Stimulated activated CD8-positive, alpha-beta memory T cell treated with anti-CD3 and anti-CD28 coated beads, Interleukin-4, amount 100 ng/mL, for 24 hours (primary cell): Measurements from ENCODE around the gene MOB1B.

Source experiments
- DNase-seq: peaks from one replicate; pipeline ENCODE4 v3.0.0-alpha.2; 2020; ENCODE audit warnings: low read depth

The MOB1B gene

DNA sequence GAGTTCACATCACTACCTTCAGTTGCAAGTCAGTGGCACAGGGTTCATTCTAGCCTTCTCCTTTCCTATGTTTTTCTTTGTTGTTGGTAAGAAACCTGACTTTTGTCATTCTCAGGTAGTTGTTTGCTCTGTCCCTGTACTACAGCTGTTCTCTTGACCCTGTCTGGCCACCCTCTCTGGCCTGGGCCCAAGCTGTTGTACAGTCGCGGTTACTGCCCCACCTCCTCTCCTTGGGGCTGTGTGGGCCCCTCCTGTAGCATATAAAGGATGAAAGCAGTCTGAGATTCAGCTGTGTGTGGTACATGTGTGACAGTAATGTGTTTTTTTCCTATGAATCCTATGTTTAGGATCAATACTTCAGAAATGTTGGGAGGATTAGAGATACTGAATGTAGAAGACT, 12.5 kb downstream of the MOB1B start:
- DNase-seq, result no peak

DNA sequence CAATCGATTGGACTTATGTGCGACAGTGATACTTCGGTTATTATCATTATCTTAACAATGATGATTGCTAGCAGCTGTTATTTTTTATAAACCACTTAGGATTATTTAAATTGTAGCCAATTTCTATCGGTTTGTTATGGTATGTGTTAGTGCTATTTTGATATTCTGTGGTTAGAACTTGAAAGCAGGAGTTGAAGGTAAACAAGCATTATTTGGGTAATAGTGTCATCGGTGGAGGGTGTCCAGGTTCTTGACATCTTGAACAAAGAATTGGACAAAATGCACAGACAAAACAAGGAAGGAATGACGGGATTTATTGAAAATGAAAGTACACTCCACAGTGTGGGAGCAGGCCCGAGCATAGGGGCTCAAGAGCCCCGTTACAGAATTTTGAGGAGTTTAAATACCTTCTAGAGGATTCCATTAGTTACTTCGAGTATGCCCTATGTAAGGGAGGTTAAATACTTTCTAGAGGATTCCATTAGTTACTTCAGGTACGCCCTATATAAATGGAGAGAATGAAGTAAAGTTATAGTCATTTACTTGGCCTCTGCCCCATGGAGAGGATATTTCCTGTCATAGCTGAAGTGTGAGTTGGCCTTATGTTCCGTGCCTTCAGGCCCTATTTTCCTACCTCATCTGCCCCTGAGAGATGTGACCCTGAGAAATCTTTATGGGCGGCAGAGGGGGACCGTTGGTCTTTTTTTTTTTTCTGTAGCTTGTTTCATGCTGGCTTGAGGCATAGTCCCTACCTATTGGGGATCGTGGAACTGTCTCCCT, 13.1 kb downstream of the MOB1B start:
- DNase-seq, result no peak

DNA sequence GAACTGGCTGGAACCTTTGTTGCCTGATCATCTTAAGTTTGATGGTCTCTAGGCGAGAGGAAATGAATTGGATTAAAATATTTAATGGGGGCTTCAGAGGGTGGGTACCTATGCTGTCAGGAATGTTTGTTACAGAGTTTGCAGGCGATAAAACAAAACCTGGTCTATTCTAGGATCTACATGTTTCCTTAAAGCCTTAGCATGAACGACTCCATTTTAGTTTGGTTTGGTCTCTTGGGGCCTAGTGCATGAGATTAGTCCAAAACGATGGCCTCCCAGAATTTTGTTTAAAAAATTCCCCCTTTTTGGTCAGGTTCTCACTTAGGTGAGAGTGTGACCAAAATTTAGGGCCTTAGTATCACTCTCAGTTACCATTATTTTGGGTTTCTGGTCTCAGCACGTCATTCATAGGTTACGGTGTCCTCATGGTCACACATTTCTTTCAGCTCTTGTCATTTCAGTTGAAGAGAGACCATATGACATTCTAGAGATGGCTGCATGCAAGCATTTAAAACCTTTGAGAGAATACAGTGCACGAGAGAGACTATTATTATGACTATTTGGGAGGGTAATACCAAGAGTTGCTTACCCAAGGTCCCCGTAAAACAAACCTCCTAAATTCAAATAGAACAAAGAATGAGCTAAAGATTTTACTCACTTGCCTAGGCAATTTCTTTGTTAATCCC, 13.8 kb downstream of the MOB1B start:
- DNase-seq, result no peak

DNA sequence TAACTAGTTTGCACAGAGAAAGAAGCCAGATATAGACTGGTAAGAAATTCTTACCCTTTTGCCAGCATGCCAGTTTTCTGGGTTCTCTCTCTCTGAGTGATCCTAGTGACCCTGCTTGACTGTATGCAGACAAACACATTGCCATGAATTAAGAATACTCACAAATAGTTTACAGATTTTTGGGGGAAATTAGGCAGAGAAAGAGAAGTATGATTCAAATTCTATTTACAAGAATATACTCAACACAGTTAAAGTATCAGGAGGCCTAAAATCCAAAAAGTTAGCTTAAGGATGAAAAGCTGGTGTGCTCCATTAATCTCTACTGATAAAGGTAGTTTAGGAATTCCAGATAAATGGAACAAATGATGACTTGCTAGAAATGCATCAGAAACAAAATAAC, 18.4 kb downstream of the MOB1B start:
- no peak for DNase-seq

DNA sequence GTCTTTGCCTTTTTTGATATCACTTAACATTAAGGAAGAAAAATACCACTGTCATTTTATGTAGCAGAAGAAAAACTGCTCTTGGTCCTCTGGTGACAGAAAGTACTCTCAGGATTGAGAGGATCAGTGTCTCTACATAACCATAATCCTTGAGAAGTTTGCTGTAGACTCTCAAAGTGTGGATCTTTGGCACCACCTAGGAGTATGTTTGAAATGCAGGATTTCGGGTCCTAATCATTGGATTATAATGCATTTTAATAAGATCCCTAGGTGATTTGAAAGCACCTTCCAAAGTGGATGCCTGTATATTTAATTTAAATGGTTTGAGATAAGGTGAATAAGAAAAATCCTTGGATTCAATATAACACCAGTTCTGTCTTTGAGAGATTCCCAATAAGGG, 23.2 kb downstream of the MOB1B start:
- no peak for DNase-seq

DNA sequence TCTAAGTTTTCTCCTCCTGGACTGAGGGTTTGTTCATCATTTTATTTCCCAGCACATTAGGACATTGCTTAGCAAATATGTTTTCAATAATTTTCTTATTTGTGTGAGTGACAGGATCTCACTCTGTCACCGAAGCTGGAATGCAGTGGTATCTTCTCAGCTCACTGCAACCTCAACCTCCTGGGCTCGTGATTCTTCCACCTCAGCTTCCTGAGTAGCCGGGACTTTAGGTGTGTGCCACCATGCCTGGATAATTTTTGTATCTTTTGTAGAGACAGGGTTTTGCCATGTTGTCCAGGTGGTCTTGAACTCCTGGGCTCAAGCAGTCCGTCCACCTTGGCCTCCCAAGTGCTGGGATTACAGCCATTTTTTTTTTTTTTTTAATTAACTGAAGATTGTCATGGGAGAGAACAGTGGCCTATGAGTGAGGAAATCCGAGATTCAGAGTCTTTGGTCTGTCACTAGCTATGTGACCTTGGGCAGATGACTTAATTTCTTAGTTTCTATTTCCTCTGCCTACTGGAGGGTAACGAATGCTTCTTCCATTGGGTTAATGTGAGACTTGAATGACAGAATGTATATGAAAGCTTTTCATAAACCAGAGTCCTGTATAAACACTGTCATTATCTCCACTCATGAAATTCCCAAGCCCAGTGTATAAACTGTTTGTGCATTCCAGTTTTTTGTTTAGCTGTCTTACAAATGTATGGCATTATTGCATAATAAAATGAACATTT, 23.9 kb downstream of the MOB1B start:
- DNase-seq, result no peak

DNA sequence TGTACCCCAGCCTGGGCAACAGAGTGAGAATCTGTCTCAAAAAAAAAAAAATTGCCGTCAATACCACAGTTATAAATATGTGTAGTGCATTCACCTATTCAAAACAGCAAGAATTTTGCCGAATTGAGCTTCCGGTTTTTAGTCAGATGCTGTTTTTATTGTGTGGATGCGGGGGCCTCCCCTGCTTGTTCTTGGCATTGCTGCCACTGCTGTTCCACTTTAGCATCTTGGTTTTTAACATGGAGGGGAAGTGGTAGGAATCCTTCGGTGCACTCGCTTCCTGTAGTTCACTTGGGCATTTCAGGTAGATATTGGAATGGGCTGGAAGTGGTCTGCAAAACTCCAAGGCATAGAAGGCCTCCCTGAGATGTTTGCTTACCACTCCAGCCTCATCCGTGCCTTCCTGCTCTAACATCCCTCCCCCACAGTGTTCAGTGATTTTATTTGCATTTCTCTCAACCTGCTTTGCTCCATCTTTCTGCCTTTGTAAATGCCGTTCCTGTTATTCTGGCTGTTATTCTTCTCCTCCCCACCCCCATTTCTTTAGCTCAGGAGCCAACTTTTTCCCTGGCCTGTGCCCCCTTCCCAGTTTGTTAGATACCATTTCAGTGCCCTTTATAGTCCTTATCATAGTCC, 25.5 kb downstream of the MOB1B start:
- DNase-seq, result no peak

DNA sequence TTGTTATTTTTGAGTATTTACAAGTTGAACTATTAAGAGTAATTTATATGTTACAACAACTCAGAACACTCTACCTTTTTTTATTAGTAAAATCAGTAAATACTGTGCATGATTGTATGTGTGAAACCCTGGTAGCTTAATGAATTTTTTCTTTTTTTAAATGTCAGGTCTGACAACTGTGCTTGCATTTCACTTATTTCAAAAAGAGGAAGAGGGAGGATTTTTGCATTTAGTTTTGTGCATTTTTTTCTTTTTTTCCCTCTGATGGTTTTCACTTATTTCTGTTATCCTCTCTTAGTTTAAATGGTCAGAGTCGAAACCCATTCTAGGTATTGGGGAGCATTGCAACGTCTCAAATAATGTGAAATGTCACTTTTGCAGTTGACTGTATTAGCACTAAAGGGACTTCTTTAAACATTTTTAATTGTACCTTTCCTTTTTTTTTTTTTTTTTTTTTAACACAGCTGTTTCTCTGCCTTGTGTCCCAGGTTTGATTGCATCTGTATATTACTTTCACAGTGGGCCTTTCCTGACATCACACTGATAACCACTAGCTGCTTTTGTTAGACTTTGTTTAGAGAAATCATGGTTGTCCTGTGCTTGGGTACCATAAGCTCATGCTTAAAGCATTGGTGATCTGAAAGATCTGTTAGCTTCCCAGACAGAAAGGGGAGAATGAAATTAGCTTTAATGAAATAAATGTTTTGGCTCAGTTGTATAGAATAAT, 28.5 kb downstream of the MOB1B start:
- DNase-seq, result no peak

DNA sequence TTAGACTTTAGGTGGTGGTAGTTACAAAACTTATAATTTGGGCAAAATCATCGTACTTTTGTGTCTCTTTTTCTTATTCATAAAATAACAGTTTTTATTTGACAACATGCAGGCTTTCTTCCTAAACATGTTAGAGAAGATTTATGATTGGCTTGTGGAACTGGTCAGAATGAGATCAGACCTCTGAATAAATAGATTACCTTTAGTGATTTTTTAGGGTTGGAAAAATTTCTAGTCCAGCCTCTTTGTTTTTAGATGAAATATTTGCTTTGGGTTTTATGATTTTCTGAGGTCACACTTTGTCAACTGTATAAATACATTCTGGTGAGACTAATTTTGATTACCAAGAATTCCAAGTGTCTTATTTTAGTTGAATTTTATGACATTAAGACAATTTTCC, 29.2 kb downstream of the MOB1B start:
- no peak for DNase-seq

DNA sequence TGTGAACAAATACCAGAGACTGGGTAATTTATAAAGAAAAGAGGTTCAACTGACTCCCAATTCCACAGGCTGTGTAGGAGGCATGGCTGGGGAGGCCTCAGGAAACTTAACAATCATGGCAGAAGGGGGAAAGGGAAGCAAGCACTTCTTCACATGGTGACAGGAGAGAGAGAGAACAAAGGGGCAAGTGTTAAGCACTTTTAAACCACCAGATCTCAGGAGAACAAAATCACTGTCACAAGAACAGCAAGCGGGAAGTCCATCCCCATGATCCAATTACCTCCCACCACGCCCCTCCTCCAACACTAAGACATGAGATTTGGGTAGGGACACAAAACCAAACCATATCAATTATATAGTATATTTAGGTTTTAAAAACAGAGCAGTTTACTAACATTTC, 30.8 kb downstream of the MOB1B start:
- DNase-seq, result no peak

DNA sequence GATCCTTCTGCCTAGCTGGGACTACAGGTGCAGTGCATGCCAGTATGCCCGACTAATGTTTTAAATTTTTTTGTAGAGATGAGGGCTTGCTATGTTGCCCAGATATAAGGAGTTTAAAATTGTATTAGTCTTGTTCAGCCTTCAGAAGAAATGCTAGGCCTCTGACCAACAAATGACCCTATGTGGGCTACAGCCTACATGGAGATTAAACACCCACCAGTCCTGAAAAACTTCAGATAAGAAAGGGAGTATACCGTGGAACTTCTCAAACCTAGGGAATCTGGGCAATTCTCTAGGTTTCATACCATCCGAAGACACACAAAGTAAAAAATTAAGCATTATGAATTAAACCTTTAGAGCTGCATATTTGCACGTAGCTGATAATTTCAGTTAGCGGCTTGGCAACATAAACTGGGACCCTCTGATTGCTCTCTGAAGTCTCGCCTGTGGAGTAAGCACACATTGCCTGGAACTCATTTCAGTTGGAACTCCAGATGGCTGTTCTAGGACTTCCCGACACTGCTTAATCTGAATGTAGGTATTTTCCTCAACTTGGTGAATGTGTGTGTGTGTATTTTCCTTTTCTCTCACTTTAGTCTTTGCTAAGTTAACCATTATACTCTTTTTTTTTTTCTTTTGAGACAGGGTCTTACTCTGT, 33.0 kb downstream of the MOB1B start:
- DNase-seq, result no peak

DNA sequence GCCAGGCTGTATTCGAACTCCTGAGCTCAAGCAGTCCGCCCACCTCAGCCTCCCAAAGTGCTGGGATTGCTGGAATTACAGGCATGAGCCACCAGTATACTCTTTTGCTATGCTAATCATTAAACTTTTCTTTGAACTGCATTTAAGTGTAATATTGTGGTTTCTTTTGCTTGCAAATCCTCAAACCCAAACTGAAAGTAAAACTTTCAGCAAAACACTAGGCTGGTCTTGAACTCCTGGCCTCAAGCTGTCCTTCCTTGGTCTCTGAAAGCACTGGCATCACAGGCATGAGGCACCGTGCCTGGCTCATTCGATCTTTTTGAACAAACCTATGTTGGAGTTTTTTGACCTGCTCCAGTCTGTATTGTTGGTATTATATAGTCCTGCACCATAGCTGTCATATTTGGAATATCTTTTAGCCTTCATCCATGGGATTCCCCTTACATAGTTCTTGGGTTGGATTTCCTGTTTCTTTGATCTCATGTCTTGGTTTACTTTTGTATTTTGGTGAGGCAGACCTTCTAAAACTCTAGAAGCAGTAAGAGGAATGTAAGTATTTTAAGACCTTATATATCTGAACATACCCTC, 34.1 kb downstream of the MOB1B start:
- DNase-seq, result no peak

DNA sequence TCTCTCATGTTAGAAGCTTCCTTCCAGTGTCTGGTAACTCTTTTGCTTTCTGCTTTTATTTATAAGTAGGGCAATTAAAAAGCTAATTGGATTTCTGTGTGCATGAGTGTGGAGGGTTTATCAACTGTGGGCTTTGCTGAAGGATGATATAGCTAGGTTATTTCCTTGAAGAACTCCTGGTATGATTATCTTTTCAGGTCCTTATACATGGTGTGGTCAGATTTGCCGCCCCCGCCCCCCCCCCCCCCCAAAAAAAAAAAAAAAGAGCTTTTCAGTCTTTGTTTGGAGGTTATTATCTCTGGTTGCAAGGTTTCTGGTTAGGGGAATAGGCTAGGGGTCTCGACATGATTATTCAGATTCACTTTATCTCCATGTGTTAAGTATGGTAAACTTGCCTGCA, 35.9 kb downstream of the MOB1B start:
- no peak for DNase-seq

DNA sequence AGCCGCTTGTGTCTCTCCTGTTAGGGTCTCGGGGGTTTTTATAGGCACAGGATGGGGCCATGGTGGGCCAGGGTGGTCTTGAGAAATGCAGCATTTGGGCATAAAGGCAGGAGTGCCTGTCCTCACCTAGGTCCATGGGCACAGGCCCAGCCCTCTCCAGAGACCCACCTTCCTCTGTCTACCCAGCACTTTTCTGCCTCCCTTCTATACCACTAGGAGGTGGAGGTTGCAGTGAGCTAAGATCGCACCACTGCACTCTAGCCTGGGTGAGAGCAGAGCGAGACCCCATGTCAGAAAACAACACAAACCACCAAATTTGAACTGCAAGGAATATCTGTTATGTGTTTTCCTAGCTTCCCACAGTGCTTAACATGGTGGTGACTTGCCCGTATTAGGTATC, 38.0 kb downstream of the MOB1B start:
- DNase-seq, result no peak

DNA sequence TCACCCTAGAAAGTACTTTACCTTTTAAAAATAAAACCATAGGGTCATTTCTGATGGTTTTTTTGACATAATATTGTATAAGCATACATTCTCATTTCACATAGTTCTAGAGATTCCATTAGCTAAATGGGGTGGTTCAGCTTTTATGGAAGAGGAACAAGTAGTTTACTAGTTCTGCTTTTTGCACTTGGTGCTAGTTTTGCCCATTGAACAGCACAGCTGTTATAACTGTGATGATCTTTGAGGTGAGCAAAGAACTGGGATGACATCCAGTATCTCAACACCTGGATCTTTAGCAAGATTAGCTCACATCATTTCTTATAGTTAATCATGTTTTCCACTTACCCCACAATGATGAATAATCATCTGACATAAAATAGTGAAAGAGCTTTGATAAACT, 40.9 kb downstream of the MOB1B start:
- no peak for DNase-seq

DNA sequence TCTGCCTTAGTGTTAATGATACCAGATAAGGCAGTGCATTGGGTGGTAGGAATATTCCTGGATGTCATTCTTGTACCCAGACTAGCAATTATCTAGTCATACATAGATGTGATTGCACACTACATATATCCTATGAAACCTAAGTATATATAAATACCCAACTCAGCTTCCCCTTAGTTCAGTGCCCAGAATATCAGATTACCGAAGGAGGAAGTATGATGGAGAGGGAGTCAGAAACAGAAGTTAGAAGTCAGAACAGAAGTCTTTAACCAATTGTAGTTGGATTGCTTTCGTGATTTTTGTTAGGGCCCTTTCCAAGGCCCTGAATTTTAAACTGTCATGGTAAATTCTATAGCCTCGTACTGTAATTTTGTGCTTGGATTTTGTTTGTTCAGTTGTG, 42.9 kb downstream of the MOB1B start:
- DNase-seq, result no peak

DNA sequence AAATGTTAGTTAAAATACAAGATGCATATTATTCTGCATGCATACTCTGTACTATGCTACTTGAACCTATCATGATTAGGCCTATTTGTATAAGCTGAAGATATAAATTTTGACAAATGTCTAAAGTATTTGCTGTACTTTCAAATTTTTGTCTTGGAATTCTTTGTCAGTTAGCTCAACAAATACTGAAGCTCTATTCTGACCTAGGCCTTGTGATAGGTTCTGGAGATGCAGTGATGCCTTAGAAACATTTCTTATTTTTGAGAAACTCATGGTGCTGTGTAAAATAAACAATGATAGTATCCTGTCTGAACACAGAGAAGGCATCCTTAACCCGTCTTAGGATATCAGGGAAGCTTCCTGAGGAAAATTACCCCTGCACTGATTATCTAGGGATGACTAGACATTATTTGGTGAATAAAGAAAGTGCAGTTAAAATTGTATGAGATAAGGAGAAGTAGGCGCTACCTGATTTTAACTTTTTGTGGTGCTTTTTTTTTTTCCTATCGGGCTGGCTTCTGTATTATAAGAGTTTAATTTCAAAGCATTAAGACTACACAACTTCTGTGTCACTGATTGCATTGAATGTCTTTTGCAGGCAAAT, 43.4 kb downstream of the MOB1B start:
- no peak for DNase-seq

DNA sequence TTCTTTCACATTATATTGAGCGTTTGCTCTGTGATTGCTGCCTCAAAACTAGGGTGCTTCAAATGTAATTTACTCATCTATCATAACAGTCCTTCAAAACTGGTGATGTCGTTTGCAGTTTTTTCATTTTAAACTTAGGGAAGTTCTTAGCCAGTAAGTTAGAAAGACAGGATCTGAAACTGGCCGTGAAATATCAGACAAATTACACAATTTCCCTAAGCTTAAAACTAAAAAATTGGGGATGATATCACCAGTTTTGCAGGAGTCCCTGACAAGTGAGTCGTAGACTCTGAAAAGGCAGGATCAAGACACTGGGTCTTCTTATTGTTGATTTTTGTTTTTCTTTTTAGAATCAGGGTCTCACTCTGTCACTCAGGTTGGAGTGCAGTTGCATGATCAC, 44.8 kb downstream of the MOB1B start:
- no peak for DNase-seq

DNA sequence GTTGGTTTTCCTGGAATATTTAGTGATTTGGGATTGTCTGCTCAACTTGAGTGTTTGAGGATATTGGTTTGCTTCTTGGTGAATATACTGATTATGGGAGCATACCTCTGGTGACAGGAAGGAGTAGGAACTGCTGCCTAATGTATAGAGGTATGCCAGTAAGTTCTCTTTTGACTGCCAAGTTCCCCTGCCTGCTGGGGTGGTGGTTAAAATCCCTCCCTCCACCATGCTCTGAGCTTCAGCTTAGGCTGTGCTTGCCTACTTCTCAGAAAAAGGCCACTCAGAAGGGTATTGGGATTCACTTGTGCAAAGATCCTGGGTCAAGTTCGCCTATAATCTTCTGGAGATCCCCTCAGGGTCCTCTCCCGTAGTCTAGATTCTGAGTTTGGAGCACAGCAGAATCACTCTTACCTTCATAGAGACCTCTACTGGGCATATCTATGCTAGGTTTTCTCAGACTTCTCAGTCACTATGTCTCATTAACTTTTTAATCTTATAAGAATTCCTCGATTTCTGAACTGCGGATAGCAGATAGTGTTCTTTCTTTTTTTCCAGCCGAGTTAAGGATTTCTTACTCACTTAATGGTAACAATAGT, 46.6 kb downstream of the MOB1B start:
- DNase-seq, result no peak

DNA sequence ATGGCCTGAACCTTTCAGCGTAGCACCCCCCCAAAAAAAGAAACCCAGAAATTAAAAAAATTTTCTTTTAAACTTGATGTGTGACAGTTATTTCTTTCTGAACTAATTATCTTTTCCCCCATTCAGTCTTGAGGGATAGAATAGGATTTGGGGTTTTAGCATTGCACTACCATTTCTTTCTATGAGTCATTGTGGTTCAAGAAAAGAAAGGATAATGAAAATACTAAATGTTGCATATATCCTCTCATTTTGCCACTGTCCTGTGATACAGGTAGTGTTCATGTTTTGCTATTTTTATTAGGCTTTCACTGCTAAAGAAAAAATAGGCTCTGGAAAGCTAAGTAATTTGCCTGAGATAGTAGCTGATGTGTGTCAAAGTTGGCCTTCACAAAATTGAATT, 51.9 kb downstream of the MOB1B start:
- DNase-seq, result no peak
